Hematopoietic multipotent progenitor cell (in vitro differentiated cells): Measurements from ENCODE around the gene KRTAP23-1. TPM values are rescaled to one million over a fixed set of nuclear protein-coding genes. Genes with fewer than 3 reads are reported as not detected.

Source experiments
- DNase-seq, 3 donors: peaks; one replicate each; pipeline ENCODE4 v3.0.0-alpha.2; 2011 to 2015; ENCODE audit warnings: low read depth in 2 of 3, low spot score in 2 of 3
- small RNA-seq: library from RNA; depleted of rRNA; stranded (forward); fragments of <200 nt; gene quantifications from one replicate; pipeline ENCODE3, GENCODE V24; 2012
- total RNA-seq: library from RNA; depleted of rRNA; stranded (reverse); fragments of >200 nt; gene quantifications from one replicate; pipeline ENCODE4 v1.2.3, GENCODE V29; 2012

KRTAP23-1 gene
- total RNA-seq, 1 donor = not detected

- DNase-seq = no peak
Observed at GRCh38 chr21:30315701-30316100, 32.7 kb downstream of the KRTAP23-1 start.

- DNase-seq = no peak
Observed at GRCh38 chr21:30306884-30307283, 41.5 kb downstream of the KRTAP23-1 start.

GRCh38 chr21:30305136-30305535 is 43.3 kb downstream of the KRTAP23-1 start:
- DNase-seq = no peak

Small RNAs within 50 kb of the gene (small RNA-seq; reads per million reads assigned to genes)
- gene KRTAP23-1 (not detected), gene MIR4327 (not detected)

Other genes with a start within 250 kb of the KRTAP23-1 start
- not detected for gene CLDN17, start 181.8 kb downstream of the KRTAP23-1 start, total RNA-seq
- not detected for gene CLDN8, start 132.5 kb downstream of the KRTAP23-1 start, total RNA-seq
- not detected for gene KRTAP24-1, start 65.7 kb downstream of the KRTAP23-1 start, total RNA-seq
- not detected for gene KRTAP25-1, start 59.1 kb downstream of the KRTAP23-1 start, total RNA-seq
- not detected for gene KRTAP26-1, start 28.3 kb downstream of the KRTAP23-1 start, total RNA-seq
- gene KRTAP27-1, start 10.9 kb downstream of the KRTAP23-1 start, total RNA-seq = not detected
- gene KRTAP13-2, start 23.7 kb upstream of the KRTAP23-1 start, total RNA-seq = not detected
- 0.27 TPM for gene KRTAP13-1, start 47.4 kb upstream of the KRTAP23-1 start, total RNA-seq
- gene KRTAP13-3, start 77.3 kb upstream of the KRTAP23-1 start, total RNA-seq = not detected
- not detected for gene KRTAP13-4, start 81.6 kb upstream of the KRTAP23-1 start, total RNA-seq
- not detected for gene KRTAP15-1, start 91.7 kb upstream of the KRTAP23-1 start, total RNA-seq
- not detected for gene KRTAP19-1, start 131.8 kb upstream of the KRTAP23-1 start, total RNA-seq
- not detected for gene KRTAP19-2, start 138.8 kb upstream of the KRTAP23-1 start, total RNA-seq
- not detected for gene KRTAP19-3, start 143.4 kb upstream of the KRTAP23-1 start, total RNA-seq
- not detected for gene KRTAP19-4, start 148.6 kb upstream of the KRTAP23-1 start, total RNA-seq
- gene KRTAP19-5, start 153.5 kb upstream of the KRTAP23-1 start, total RNA-seq = not detected
- gene KRTAP19-6, start 193.3 kb upstream of the KRTAP23-1 start, total RNA-seq = not detected
- gene KRTAP19-7, start 212.7 kb upstream of the KRTAP23-1 start, total RNA-seq = not detected
- gene KRTAP22-2, start 241.8 kb upstream of the KRTAP23-1 start, total RNA-seq = not detected
- not detected for gene KRTAP6-3, start 243.8 kb upstream of the KRTAP23-1 start, total RNA-seq